ENCODE results near the gene ABCC1. TPM values are rescaled to one million over a fixed set of nuclear protein-coding genes. Genes with fewer than 3 reads are reported as not detected.

The ABCC1 gene
- total and polyA plus RNA-seq, 2 experiments from 2014 or later, result 7.0 to 9.3 TPM

GRCh38 chr16:16112450-16113053 is 163.1 kb downstream of the ABCC1 start:
- no peaks in the 10 kb centered on the region for H3K36me3 ChIP-seq (replicated peaks; ENCODE audit: insufficient read depth, low read depth)
- no peaks in the 10 kb centered on the region for H3K9me3 ChIP-seq (ENCODE audit: low read depth)
- no peaks in the 10 kb centered on the region for H3K4me1 ChIP-seq (ENCODE audit: insufficient read depth)
- H3K79me2 ChIP-seq, result no peaks in the 10 kb centered on the region
- DNase-seq (ENCODE audit: low spot score), result no peak
- H2AFZ ChIP-seq, result no peak overlapping the region
- H3K4me2 ChIP-seq, result no peak overlapping the region
- no peak overlapping the region for H3K27ac ChIP-seq
- H3K9me2 ChIP-seq (replicated peaks; ENCODE audit: insufficient read depth), result no peaks in the 10 kb centered on the region
- H4K20me1 ChIP-seq (ENCODE audit: insufficient read depth, poor library complexity, severe bottlenecking), result no peaks in the 10 kb centered on the region
- no peak overlapping the region for H3K4me3 ChIP-seq
- no peak for TF ChIP-seq CTCF (IDR thresholded peaks at IDR 0.05; ENCODE audit: poor library complexity)
- no peak for TF ChIP-seq EZH2 (IDR thresholded peaks at IDR 0.05; ENCODE audit: borderline replicate concordance)
- no peak for TF ChIP-seq EZH2phosphoT487 (IDR thresholded peaks at IDR 0.05; ENCODE audit: low read depth, severe bottlenecking, unreplicated experiment)
- no peaks in the 10 kb centered on the region for H3K27me3 ChIP-seq
- WGBS (ENCODE audit: low lambda C conversion rate, missing lambda C conversion rate), result 86% methylated on average over 8 of the region's 8 CpGs

GRCh38 chr16:16113076-16113475 is 163.7 kb downstream of the ABCC1 start:
- TF ChIP-seq EZH2phosphoT487 (IDR thresholded peaks at IDR 0.05; ENCODE audit: low read depth, severe bottlenecking, unreplicated experiment) (no peak), EZH2 (IDR thresholded peaks at IDR 0.05; ENCODE audit: borderline replicate concordance) (no peak), CTCF (IDR thresholded peaks at IDR 0.05; ENCODE audit: poor library complexity) (no peak)
- 95% methylated on average over 8 of the region's 8 CpGs for WGBS (ENCODE audit: low lambda C conversion rate, missing lambda C conversion rate)
- H3K79me2 ChIP-seq, result no peaks in the 10 kb centered on the region
- H3K27me3 ChIP-seq, result no peaks in the 10 kb centered on the region
- no peaks in the 10 kb centered on the region for H3K9me3 ChIP-seq (ENCODE audit: low read depth)
- H2AFZ ChIP-seq, result no peak overlapping the region
- no peak overlapping the region for H3K4me2 ChIP-seq
- no peak overlapping the region for H3K4me3 ChIP-seq
- no peak for DNase-seq (ENCODE audit: low spot score)
- H3K36me3 ChIP-seq (replicated peaks; ENCODE audit: insufficient read depth, low read depth), result no peaks in the 10 kb centered on the region
- no peak overlapping the region for H3K27ac ChIP-seq
- H3K4me1 ChIP-seq (ENCODE audit: insufficient read depth), result no peaks in the 10 kb centered on the region
- H3K9me2 ChIP-seq (replicated peaks; ENCODE audit: insufficient read depth), result no peaks in the 10 kb centered on the region
- H4K20me1 ChIP-seq (ENCODE audit: insufficient read depth, poor library complexity, severe bottlenecking), result no peaks in the 10 kb centered on the region

GRCh38 chr16:16116841-16117240 is 167.4 kb downstream of the ABCC1 start:
- TF ChIP-seq CTCF (IDR thresholded peaks at IDR 0.05; ENCODE audit: poor library complexity) (no peak), EZH2phosphoT487 (IDR thresholded peaks at IDR 0.05; ENCODE audit: low read depth, severe bottlenecking, unreplicated experiment) (no peak), EZH2 (IDR thresholded peaks at IDR 0.05; ENCODE audit: borderline replicate concordance) (no peak)
- DNase-seq (ENCODE audit: low spot score), result no peak
- no peaks in the 10 kb centered on the region for H3K9me2 ChIP-seq (replicated peaks; ENCODE audit: insufficient read depth)
- no peaks in the 10 kb centered on the region for H3K79me2 ChIP-seq
- H4K20me1 ChIP-seq (ENCODE audit: insufficient read depth, poor library complexity, severe bottlenecking), result no peaks in the 10 kb centered on the region
- no peak overlapping the region for H3K4me2 ChIP-seq
- H3K9me3 ChIP-seq (ENCODE audit: low read depth), result no peaks in the 10 kb centered on the region
- H3K27me3 ChIP-seq, result no peaks in the 10 kb centered on the region
- H3K27ac ChIP-seq, result no peak overlapping the region
- no peaks in the 10 kb centered on the region for H3K36me3 ChIP-seq (replicated peaks; ENCODE audit: insufficient read depth, low read depth)
- H3K4me3 ChIP-seq, result no peak overlapping the region
- no peaks in the 10 kb centered on the region for H3K4me1 ChIP-seq (ENCODE audit: insufficient read depth)
- H2AFZ ChIP-seq, result no peak overlapping the region
- WGBS (ENCODE audit: low lambda C conversion rate, missing lambda C conversion rate), result 97% methylated on average over 7 of the region's 7 CpGs
